HG02798 (cell line): ENCODE data around the gene AAMDC.

Experiments
- ATAC-seq: cut with Tn5 transposase; IDR thresholded peaks from one replicate; pipeline ENCODE4 v1.9.1; 2021; ENCODE audit warnings: mild to moderate bottlenecking; ENCODE audit not compliant: unreplicated experiment, poor library complexity

Gene AAMDC

GRCh38 chr11:77820565-77821348 lies at the start of gene AAMDC, which contains the start of gene RSF1:
AAMDC (plus strand) TSS chr11:77821144; CDS start chr11:77842497, 21,353 bp downstream.
RSF1 (minus strand) TSS chr11:77820722; CDS start chr11:77820714, 8 bp downstream.
- peak; percentile 89 for ATAC-seq

GRCh38 chr11:77775936-77776335 lies 45.0 kb upstream of the AAMDC start:
- ATAC-seq = no peak

- ATAC-seq = no peak
Measured at GRCh38 chr11:77776455-77776854, 44.5 kb upstream of the AAMDC start.

- no peak for ATAC-seq
Measured at GRCh38 chr11:77778118-77778517, 42.8 kb upstream of the AAMDC start.

- ATAC-seq = no peak
Measured at GRCh38 chr11:77778549-77778948, 42.4 kb upstream of the AAMDC start.

GRCh38 chr11:77779935-77780334 lies 41.0 kb upstream of the AAMDC start:
- no peak for ATAC-seq

- no peak for ATAC-seq
Measured at GRCh38 chr11:77783025-77783424, 37.9 kb upstream of the AAMDC start.

- ATAC-seq = no peak
Measured at GRCh38 chr11:77784572-77784971, 36.4 kb upstream of the AAMDC start.

- ATAC-seq = no peak
Measured at GRCh38 chr11:77789061-77789730, 31.7 kb upstream of the AAMDC start.

- ATAC-seq = no peak
Measured at GRCh38 chr11:77789731-77790476, 31.0 kb upstream of the AAMDC start.

GRCh38 chr11:77791301-77791700 lies 29.6 kb upstream of the AAMDC start:
- no peak for ATAC-seq

GRCh38 chr11:77793972-77794371 lies 27.0 kb upstream of the AAMDC start:
- no peak for ATAC-seq

- ATAC-seq = no peak
Measured at GRCh38 chr11:77799338-77799737, 21.6 kb upstream of the AAMDC start.

GRCh38 chr11:77800449-77800848 lies 20.5 kb upstream of the AAMDC start:
- ATAC-seq = no peak

GRCh38 chr11:77801477-77801876 lies 19.5 kb upstream of the AAMDC start:
- ATAC-seq = no peak

GRCh38 chr11:77806415-77806814 lies 14.5 kb upstream of the AAMDC start:
- ATAC-seq = no peak

- no peak for ATAC-seq
Measured at GRCh38 chr11:77806993-77807392, 14.0 kb upstream of the AAMDC start.

- ATAC-seq = no peak
Measured at GRCh38 chr11:77813256-77813655, 7.7 kb upstream of the AAMDC start.

GRCh38 chr11:77814848-77815247 lies 6.1 kb upstream of the AAMDC start:
- ATAC-seq = no peak

GRCh38 chr11:77815459-77815858 lies 5.5 kb upstream of the AAMDC start:
- no peak for ATAC-seq

GRCh38 chr11:77819411-77819920 lies 1.5 kb upstream of the AAMDC start:
- ATAC-seq = peak; percentile 54
